PC-3 (cell line): ENCODE data around the gene TMEM114. TPM values are rescaled to one million over a fixed set of nuclear protein-coding genes. Genes with fewer than 3 reads are reported as not detected.
A peak's percentile ranks its signal among the peaks of the same experiment; 100 is the strongest.

Experiments
- ATAC-seq: fragments of 200-7000 bp; cut with Tn5 transposase; 2 replicates; pipeline ENCODE4 v1.9.1; 2020; ENCODE audit warnings: mild to moderate bottlenecking, moderate library complexity
- BruUV-seq: library from RNA; stranded (reverse); fragments of 400-500 nt; replicated peaks from 2 replicates; lab custom pipeline; 2021; lab: Mats Ljungman, UMichigan
- CTCF ChIA-PET: fragments of 300-600 bp; sonication (Branson Sonifier 250); formaldehyde crosslinking; loops from one replicate; lab custom pipeline; 2022; ENCODE audit warnings: antibody characterized with exemption; lab: Charles Lee
- POLR2A ChIA-PET: fragments of 300-600 bp; sonication (Branson Sonifier 250); formaldehyde crosslinking; loops from one replicate; lab custom pipeline; 2022; ENCODE audit warnings: antibody characterized with exemption; ENCODE audit not compliant: unreplicated experiment; lab: Charles Lee
- DNase-seq: peaks from one replicate; pipeline ENCODE4 v3.0.0-alpha.2; 2015
- H2AFZ ChIP-seq: fragments of 300-600 bp; sonication (generic); 2 replicates; pipeline ENCODE4 v1.6.0; 2016; ENCODE audit warnings: antibody characterized with exemption, low read length
- H3F3A ChIP-seq: fragments of 300-600 bp; sonication (generic); one replicate; pipeline ENCODE4 v1.6.0; 2017; ENCODE audit warnings: antibody characterized with exemption, low read length, control low read depth, mild to moderate bottlenecking; ENCODE audit not compliant: unreplicated experiment
- H3K27ac ChIP-seq: fragments of 300-600 bp; sonication (generic); 2 replicates; pipeline ENCODE4 v1.5.1; 2016; ENCODE audit warnings: mild to moderate bottlenecking, low read length
- H3K27me3 ChIP-seq: fragments of 300-600 bp; sonication (generic); 2 replicates; pipeline ENCODE4 v1.6.1; 2016; ENCODE audit warnings: low read length, mixed read lengths
- H3K36me3 ChIP-seq: fragments of 300-600 bp; sonication (generic); 2 replicates; pipeline ENCODE4 v1.6.1; 2016; ENCODE audit warnings: low read depth, mixed run types, low read length, mixed read lengths
- H3K4me1 ChIP-seq: fragments of 300-600 bp; sonication (generic); 2 replicates; pipeline ENCODE4 v1.5.1; 2016; ENCODE audit warnings: low read length; ENCODE audit not compliant: insufficient read depth
- H3K4me2 ChIP-seq: fragments of 300-600 bp; sonication (generic); 2 replicates; pipeline ENCODE4 v1.6.0; 2016; ENCODE audit warnings: low read length
- H3K4me3 ChIP-seq: fragments of 300-600 bp; sonication (generic); 2 replicates; pipeline ENCODE4 v1.5.1; 2016; ENCODE audit warnings: mild to moderate bottlenecking, low read length, mixed read lengths
- H3K79me2 ChIP-seq: fragments of 300-600 bp; sonication (generic); 2 replicates; pipeline ENCODE4 v1.6.1; 2017; ENCODE audit warnings: low read length, mixed read lengths
- H3K9ac ChIP-seq: fragments of 300-600 bp; sonication (generic); 2 replicates; pipeline ENCODE4 v1.6.0; 2016; ENCODE audit warnings: mild to moderate bottlenecking, low read length
- H3K9me2 ChIP-seq: fragments of 300-600 bp; sonication (generic); replicated peaks from 2 replicates; pipeline ENCODE4 v1.6.1; 2016; ENCODE audit warnings: mixed run types, low read length, mixed read lengths
- H3K9me3 ChIP-seq: fragments of 300-600 bp; sonication (generic); 2 replicates; pipeline ENCODE4 v1.6.1; 2016; ENCODE audit warnings: low read length, mixed read lengths
- H4K20me1 ChIP-seq: fragments of 300-600 bp; sonication (generic); 2 replicates; pipeline ENCODE4 v1.6.1; 2016; ENCODE audit warnings: low read length, mixed read lengths
- CTCF ChIP-seq: fragments of 300-600 bp; sonication (generic); conservative IDR thresholded peaks from 2 replicates; pipeline ENCODE4 v1.5.1; 2017; ENCODE audit warnings: antibody characterized with exemption, low read depth, mild to moderate bottlenecking, low read length
- EZH2 ChIP-seq: fragments of 300-600 bp; sonication (generic); IDR thresholded peaks from one replicate; pipeline ENCODE4 v1.6.1; 2017; ENCODE audit warnings: antibody characterized with exemption, mild to moderate bottlenecking, low read length; ENCODE audit not compliant: unreplicated experiment
- EZH2phosphoT487 ChIP-seq: fragments of 300-600 bp; sonication (generic); IDR thresholded peaks from 2 replicates; pipeline ENCODE4 v1.6.1; 2018; ENCODE audit warnings: mild to moderate bottlenecking, antibody characterized with exemption, low read length, borderline replicate concordance
- intact Hi-C: fragments of 100-400 bp; cut with micrococcal nuclease; formaldehyde crosslinking; loops from 2 replicates; pipeline ENCODE4 v1.9.0; 2023
- total RNA-seq: library from RNA; depleted of rRNA; stranded (reverse); fragments of >200 nt; gene quantifications from 2 replicates; pipeline ENCODE4 v1.2.3, GENCODE V29; 2014

Gene TMEM114
- total RNA-seq, 1 experiment from 2014 or later, result not detected

- no peaks in the 10 kb centered on the region for H4K20me1 ChIP-seq
- no peak overlapping the region for H3K27ac ChIP-seq
- peaks cover 4% of the 10 kb centered on the region for H3K27me3 ChIP-seq
- TF ChIP-seq EZH2phosphoT487 (no peak), CTCF (no peak), EZH2 (no peak)
- H3F3A ChIP-seq, result no peaks in the 10 kb centered on the region
- DNase-seq (no peak), ATAC-seq (no peak)
- no peaks in the 10 kb centered on the region for H3K9me2 ChIP-seq
- ChIA-PET POLR2A (no interaction called here), CTCF (no interaction called here)
- intact Hi-C loops, result no loop called here
- H3K4me1 ChIP-seq, result no peaks in the 10 kb centered on the region
- H3K79me2 ChIP-seq, result no peaks in the 10 kb centered on the region
- H3K36me3 ChIP-seq, result no peaks in the 10 kb centered on the region
- H3K9ac ChIP-seq, result no peak overlapping the region
- no peaks in the 10 kb centered on the region for H3K9me3 ChIP-seq
- H2AFZ ChIP-seq, result no peak overlapping the region
- H3K4me3 ChIP-seq, result no peak overlapping the region
- no TSS peak for BruUV-seq
- no peak overlapping the region for H3K4me2 ChIP-seq
Observed at GRCh38 chr16:8583732-8584131, 6.6 kb downstream of the TMEM114 start.

GRCh38 chr16:8583199-8583598 is 7.1 kb downstream of the TMEM114 start:
- H2AFZ ChIP-seq, result no peak overlapping the region
- TF ChIP-seq CTCF (no peak), EZH2 (no peak), EZH2phosphoT487 (no peak)
- CTCF ChIA-PET, result no interaction called here
- H3K27ac ChIP-seq, result no peak overlapping the region
- no peak overlapping the region for H3K9ac ChIP-seq
- POLR2A ChIA-PET, result no interaction called here
- H3K4me2 ChIP-seq, result no peak overlapping the region
- no peaks in the 10 kb centered on the region for H3K36me3 ChIP-seq
- H3K79me2 ChIP-seq, result no peaks in the 10 kb centered on the region
- DNase-seq (peak; percentile 4), ATAC-seq (no peak)
- H3F3A ChIP-seq, result no peaks in the 10 kb centered on the region
- H3K9me3 ChIP-seq, result no peaks in the 10 kb centered on the region
- no peaks in the 10 kb centered on the region for H3K27me3 ChIP-seq
- H4K20me1 ChIP-seq, result no peaks in the 10 kb centered on the region
- H3K9me2 ChIP-seq, result no peaks in the 10 kb centered on the region
- BruUV-seq, result no TSS peak
- H3K4me3 ChIP-seq, result no peak overlapping the region
- no peaks in the 10 kb centered on the region for H3K4me1 ChIP-seq
- intact Hi-C loops, result no loop called here

- Histone ChIP-seq H3K79me2 (no peaks in the 10 kb centered on the region), H3F3A (no peaks in the 10 kb centered on the region), H3K9me2 (no peaks in the 10 kb centered on the region), H3K36me3 (no peaks in the 10 kb centered on the region), H3K4me1 (no peaks in the 10 kb centered on the region), H4K20me1 (no peaks in the 10 kb centered on the region), H3K9me3 (no peaks in the 10 kb centered on the region), H3K4me3 (no peak overlapping the region), H2AFZ (no peak overlapping the region), H3K27ac (no peak overlapping the region), H3K27me3 (0 out of 2 replicates have a peak, but pooled peaks cover 2% of the 10 kb centered on the region), H3K9ac (no peak overlapping the region), H3K4me2 (no peak overlapping the region)
- POLR2A ChIA-PET, result no interaction called here
- no peak for ATAC-seq
- no peak for TF ChIP-seq CTCF
- TF ChIP-seq EZH2, result no peak
- no peak for TF ChIP-seq EZH2phosphoT487
- intact Hi-C loops, result no loop called here
- DNase-seq, result no peak
- BruUV-seq, result no TSS peak
- CTCF ChIA-PET, result no interaction called here
Observed at GRCh38 chr16:8581831-8582580, 8.3 kb downstream of the TMEM114 start.
